Effector memory CD8-positive, alpha-beta T cell (primary cell): Measurements from ENCODE around the gene ATP6V1F.
A peak's percentile ranks its signal among the peaks of the same experiment; 100 is the strongest.

ENCODE experiments used
- ATAC-seq: fragments of 150-1000 bp; cut with Tn5 transposase; replicated peaks from 2 replicates; pipeline ENCODE4 v1.10.0; 2021; ENCODE audit warnings: mild to moderate bottlenecking, moderate library complexity
- DNase-seq, 3 experiments: peaks; one replicate each; pipeline ENCODE4 v3.0.0; 2021
- H3K27ac Mint-ChIP-seq, 2 donors: one replicate each; pipeline ENCODE4 v1.8.0; 2022; ENCODE audit warnings: mild to moderate bottlenecking in 2 of 2, mixed read lengths in 2 of 2, moderate library complexity in 2 of 2
- H3K27me3 Mint-ChIP-seq, 2 donors: one replicate each; pipeline ENCODE4 v1.8.0; 2022; ENCODE audit warnings: mixed read lengths in 2 of 2
- H3K36me3 Mint-ChIP-seq: one replicate; pipeline ENCODE4 v1.8.0; 2022; ENCODE audit warnings: mild to moderate bottlenecking, moderate library complexity, mixed read lengths; ENCODE audit not compliant: insufficient read depth
- H3K4me1 Mint-ChIP-seq, 2 donors: one replicate each; pipeline ENCODE4 v1.8.0; 2022; ENCODE audit warnings: low read depth in 2 of 2, mixed read lengths in 2 of 2
- H3K4me3 Mint-ChIP-seq, 2 donors: one replicate each; pipeline ENCODE4 v1.8.0; 2022; ENCODE audit warnings: mild to moderate bottlenecking in 2 of 2, mixed read lengths in 2 of 2, moderate library complexity in 2 of 2
- H3K9me3 Mint-ChIP-seq, 2 donors: one replicate each; pipeline ENCODE4 v1.8.0; 2022; ENCODE audit warnings: mixed read lengths in 2 of 2

Gene ATP6V1F

GRCh38 chr7:128831178-128831993, 31.3 kb upstream of the ATP6V1F start:
- H3K27ac Mint-ChIP-seq: peak overlapping the region in 1 of 2 donors; percentile 59
- H3K27me3 Mint-ChIP-seq: peaks cover 47 to 79% of the 10 kb centered on the region in 2 donors
- peak overlapping the region; percentile 78 to 83 for H3K4me3 Mint-ChIP-seq
- H3K4me1 Mint-ChIP-seq: peaks cover 5 to 13% of the 10 kb centered on the region in 2 donors
- ATAC-seq: peak; percentile 20
- DNase-seq: no peak
- no peaks in the 10 kb centered on the region for H3K9me3 Mint-ChIP-seq
- H3K36me3 Mint-ChIP-seq: peaks cover 2% of the 10 kb centered on the region

DNA sequence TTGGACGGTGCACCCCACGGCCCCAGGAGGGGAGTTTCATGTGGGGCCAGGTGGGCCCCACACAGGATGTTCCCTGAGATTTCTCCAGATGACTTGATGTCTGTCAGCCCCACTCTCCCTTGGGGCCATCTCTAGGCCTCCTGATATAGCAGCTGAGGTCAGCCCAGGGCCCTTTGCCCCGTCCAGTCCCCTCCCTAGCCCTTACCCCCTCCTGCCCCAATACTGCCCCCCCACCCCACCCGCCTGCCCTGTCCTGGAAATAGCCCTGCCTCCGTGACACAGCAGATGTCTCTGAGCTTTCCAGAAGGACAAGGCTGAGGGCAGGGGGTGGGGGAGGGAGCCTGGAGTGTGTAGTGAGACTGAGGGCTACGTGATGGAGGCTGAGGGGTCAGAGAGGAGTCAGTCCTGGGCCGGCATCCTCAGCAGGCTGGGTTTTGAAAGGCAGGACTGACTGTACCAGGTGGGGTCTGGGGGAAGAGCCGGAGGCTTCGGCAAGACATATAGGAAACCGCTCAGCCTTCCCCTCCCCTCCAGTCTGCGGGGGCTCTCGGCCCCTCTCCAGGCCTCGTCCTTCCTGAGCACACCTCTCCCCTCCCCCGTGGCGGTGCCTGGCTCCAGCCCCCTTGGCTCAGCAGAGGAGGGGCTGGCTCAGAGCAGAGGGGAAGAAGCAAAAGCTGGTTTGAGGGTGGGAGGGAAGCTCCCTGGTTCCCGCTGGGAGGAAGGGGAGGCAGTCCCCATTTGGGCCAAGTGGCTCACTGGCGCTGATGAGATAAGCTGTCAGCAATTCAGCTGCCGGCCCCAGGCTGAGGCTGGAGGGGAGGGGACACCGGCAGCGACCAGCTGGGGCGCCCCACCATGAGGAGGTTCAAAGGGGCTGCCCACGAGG, 30.4 kb upstream of the ATP6V1F start:
- peaks cover 5 to 13% of the 10 kb centered on the region in 2 donors for H3K4me1 Mint-ChIP-seq
- peak overlapping the region in 1 of 2 donors; percentile 31 for H3K4me3 Mint-ChIP-seq

DNA sequence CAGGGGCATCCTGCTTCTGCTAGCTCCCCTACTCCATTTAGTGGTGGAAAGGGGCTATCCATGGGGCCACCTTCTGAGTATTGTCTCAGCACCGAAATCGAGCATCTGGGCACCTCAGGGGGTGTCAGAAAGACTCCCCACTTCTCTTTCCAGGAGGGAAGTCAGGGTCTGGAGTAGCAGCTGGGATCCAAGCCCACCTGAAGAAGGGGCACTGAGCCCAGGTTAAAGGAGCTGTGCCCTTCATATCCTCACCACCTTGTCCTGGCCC, 29.8 kb upstream of the ATP6V1F start:
- H3K36me3 Mint-ChIP-seq: peaks cover 2% of the 10 kb centered on the region
- no peaks in the 10 kb centered on the region for H3K9me3 Mint-ChIP-seq
- no peak for DNase-seq
- no peak for ATAC-seq
- H3K27ac Mint-ChIP-seq: no peak overlapping the region
- peaks cover 5 to 13% of the 10 kb centered on the region in 2 donors for H3K4me1 Mint-ChIP-seq
- no peak overlapping the region for H3K4me3 Mint-ChIP-seq
- H3K27me3 Mint-ChIP-seq: peaks cover 35 to 71% of the 10 kb centered on the region in 2 donors

More for the DNA sequence above, 30.4 kb upstream of the ATP6V1F start:
- H3K27me3 Mint-ChIP-seq: peaks cover 40 to 76% of the 10 kb centered on the region in 2 donors
- peaks cover 2% of the 10 kb centered on the region for H3K36me3 Mint-ChIP-seq
- no peaks in the 10 kb centered on the region for H3K9me3 Mint-ChIP-seq
- no peak overlapping the region for H3K27ac Mint-ChIP-seq
- no peak for ATAC-seq
- DNase-seq: no peak

GRCh38 chr7:128833148-128833945, 29.3 kb upstream of the ATP6V1F start:
- DNase-seq (no peak), ATAC-seq (no peak)
- no peak overlapping the region for H3K4me3 Mint-ChIP-seq
- H3K36me3 Mint-ChIP-seq: peaks cover 2% of the 10 kb centered on the region
- peaks cover 5 to 13% of the 10 kb centered on the region in 2 donors for H3K4me1 Mint-ChIP-seq
- H3K27ac Mint-ChIP-seq: no peak overlapping the region
- peaks cover 29 to 65% of the 10 kb centered on the region in 2 donors for H3K27me3 Mint-ChIP-seq
- no peaks in the 10 kb centered on the region for H3K9me3 Mint-ChIP-seq

DNA sequence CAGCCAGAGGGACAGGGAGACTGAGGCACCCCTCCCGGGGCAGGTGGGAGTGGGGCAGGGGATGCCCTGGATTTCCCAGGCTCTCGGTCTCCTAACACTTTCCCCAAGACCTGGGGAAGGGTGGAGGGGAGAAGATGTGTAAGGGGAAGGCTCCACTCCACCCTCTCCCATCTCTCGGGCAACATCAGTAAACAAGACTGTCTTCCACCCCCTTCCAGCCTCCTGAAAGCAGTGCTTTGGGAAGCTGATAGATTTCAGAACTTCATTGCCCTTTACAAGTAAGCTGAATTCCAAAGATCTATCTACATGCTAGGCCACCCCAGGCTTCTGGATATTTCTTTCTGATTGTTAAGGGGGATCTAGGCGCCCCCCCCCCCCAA, 28.7 kb upstream of the ATP6V1F start:
- ATAC-seq (no peak), DNase-seq (no peak)
- no peak overlapping the region for H3K4me3 Mint-ChIP-seq
- peaks cover 25 to 59% of the 10 kb centered on the region in 2 donors for H3K27me3 Mint-ChIP-seq
- no peak overlapping the region for H3K27ac Mint-ChIP-seq
- H3K36me3 Mint-ChIP-seq: peaks cover under 1% of the 10 kb centered on the region
- H3K9me3 Mint-ChIP-seq: no peaks in the 10 kb centered on the region
- H3K4me1 Mint-ChIP-seq: peaks cover 5 to 13% of the 10 kb centered on the region in 2 donors

DNA sequence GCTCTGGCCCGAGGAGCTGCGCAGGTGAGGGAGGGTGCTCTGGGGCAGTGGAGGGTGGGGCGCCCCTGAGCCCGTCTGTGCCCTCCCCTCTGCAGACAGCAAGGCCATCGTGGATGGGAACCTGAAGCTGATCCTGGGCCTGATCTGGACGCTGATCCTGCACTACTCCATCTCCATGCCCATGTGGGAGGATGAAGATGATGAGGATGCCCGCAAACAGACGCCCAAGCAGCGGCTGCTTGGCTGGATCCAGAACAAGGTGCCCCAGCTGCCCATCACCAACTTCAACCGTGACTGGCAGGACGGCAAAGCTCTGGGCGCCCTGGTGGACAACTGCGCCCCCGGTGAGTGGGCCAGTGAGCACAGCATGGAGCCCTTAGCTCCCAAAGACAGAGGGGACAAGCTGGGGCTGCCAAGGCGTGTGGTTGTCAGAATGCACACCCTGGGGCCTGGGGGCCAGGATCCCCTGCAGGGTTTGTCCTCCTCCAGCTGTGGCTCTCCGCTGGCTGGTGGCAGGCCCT, 27.4 kb upstream of the ATP6V1F start:
- Mint-ChIP-seq H3K36me3 (no peaks in the 10 kb centered on the region), H3K9me3 (no peaks in the 10 kb centered on the region), H3K27me3 (peaks cover 15 to 49% of the 10 kb centered on the region in 2 donors), H3K4me3 (no peak overlapping the region), H3K4me1 (peaks cover 5 to 8% of the 10 kb centered on the region in 2 donors), H3K27ac (no peak overlapping the region)
- ATAC-seq: no peak
- no peak for DNase-seq

- ATAC-seq: no peak
- Mint-ChIP-seq H3K9me3 (no peaks in the 10 kb centered on the region), H3K4me1 (peaks cover 0 to 3% of the 10 kb centered on the region in 2 donors), H3K27me3 (peaks cover 10 to 47% of the 10 kb centered on the region in 2 donors), H3K27ac (peak overlapping the region in 1 of 2 donors; percentile 5), H3K36me3 (no peaks in the 10 kb centered on the region), H3K4me3 (no peak overlapping the region)
- no peak for DNase-seq
Measured at GRCh38 chr7:128835790-128836641, 26.6 kb upstream of the ATP6V1F start.

DNA sequence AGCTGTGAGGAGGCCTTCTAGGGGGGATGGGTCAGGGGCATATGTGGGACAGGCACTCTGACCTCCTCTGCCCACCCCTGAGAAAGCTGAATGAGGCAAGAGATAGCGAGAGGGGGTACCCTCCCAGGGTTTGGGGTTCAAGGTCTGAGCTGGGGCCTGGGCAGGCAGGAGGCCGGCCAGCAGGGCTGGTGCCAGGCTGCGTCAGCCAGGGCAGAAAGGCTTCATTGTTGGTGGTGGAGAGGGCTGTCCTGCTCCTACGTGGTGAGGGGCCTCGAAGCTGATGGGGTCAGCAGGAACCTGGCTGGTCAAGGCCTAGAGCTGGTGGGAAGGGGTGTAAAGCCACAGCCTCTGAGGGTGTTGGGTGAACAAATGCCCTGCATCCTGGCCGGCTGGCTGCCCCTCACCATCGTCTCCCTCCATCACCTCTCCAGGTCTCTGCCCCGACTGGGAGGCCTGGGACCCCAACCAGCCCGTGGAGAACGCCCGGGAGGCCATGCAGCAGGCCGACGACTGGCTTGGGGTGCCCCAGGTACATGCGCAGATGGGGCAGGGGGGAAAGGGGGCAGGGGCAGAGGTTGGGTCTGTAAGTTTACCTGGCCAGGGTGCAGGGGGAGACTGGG, 25.8 kb upstream of the ATP6V1F start:
- H3K27ac Mint-ChIP-seq: peak overlapping the region in 1 of 2 donors; percentile 5
- ATAC-seq (no peak), DNase-seq (no peak)
- H3K27me3 Mint-ChIP-seq: peaks cover 7 to 39% of the 10 kb centered on the region in 2 donors
- no peaks in the 10 kb centered on the region for H3K36me3 Mint-ChIP-seq
- H3K4me3 Mint-ChIP-seq: no peak overlapping the region
- H3K9me3 Mint-ChIP-seq: no peaks in the 10 kb centered on the region
- H3K4me1 Mint-ChIP-seq: no peaks in the 10 kb centered on the region

DNA sequence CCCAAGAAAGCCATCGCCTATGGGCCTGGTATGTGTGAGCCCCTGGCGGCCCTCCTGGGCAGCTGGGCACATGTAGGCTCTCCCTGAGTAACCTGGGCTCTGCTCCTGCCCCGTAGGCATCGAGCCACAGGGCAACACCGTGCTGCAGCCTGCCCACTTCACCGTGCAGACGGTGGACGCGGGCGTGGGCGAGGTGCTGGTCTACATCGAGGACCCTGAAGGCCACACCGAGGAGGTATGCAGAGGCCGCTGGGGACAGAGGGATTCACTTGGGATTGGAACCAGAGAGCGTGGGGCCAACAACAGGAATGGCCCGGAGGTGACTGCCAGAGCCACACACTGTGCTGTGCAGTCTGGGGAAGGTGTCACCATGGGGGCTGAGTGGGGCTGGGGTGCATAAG, 25.1 kb upstream of the ATP6V1F start:
- H3K36me3 Mint-ChIP-seq: no peaks in the 10 kb centered on the region
- no peaks in the 10 kb centered on the region for H3K9me3 Mint-ChIP-seq
- no peak overlapping the region for H3K27ac Mint-ChIP-seq
- peaks cover 0 to 32% of the 10 kb centered on the region in 2 donors for H3K27me3 Mint-ChIP-seq
- DNase-seq: no peak
- H3K4me1 Mint-ChIP-seq: peaks cover 0 to 1% of the 10 kb centered on the region in 2 donors
- no peak overlapping the region for H3K4me3 Mint-ChIP-seq
- no peak for ATAC-seq

DNA sequence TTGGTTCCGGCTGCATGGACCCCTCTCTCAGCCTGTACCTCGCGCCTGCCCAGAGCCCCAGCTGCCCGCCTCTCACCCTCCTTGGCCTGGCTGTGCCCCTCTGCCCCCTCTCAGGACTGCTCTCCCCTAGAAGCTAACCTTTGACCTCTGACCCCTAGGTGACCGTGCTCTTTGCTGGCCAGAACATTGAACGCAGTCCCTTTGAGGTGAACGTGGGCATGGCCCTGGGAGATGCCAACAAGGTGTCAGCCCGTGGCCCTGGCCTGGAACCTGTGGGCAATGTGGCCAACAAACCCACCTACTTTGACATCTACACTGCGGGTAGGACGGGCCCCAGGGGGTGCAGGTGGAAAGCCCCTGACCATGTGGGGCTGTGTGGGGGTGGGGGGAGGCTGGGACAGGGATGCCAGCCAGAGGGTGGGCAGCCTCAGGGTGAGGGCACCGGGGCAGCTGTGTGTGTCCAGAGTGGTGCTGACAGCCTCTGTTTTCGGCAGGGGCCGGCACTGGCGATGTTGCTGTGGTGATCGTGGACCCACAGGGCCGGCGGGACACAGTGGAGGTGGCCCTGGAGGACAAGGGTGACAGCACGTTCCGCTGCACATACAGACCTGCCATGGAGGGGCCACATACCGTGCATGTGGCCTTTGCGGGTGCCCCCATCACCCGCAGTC, 24.4 kb upstream of the ATP6V1F start:
- Mint-ChIP-seq H3K36me3 (no peaks in the 10 kb centered on the region), H3K27ac (no peak overlapping the region), H3K4me1 (peaks cover 0 to 1% of the 10 kb centered on the region in 2 donors), H3K27me3 (peaks cover 0 to 24% of the 10 kb centered on the region in 2 donors), H3K4me3 (no peak overlapping the region), H3K9me3 (no peaks in the 10 kb centered on the region)
- ATAC-seq (no peak), DNase-seq (no peak)

DNA sequence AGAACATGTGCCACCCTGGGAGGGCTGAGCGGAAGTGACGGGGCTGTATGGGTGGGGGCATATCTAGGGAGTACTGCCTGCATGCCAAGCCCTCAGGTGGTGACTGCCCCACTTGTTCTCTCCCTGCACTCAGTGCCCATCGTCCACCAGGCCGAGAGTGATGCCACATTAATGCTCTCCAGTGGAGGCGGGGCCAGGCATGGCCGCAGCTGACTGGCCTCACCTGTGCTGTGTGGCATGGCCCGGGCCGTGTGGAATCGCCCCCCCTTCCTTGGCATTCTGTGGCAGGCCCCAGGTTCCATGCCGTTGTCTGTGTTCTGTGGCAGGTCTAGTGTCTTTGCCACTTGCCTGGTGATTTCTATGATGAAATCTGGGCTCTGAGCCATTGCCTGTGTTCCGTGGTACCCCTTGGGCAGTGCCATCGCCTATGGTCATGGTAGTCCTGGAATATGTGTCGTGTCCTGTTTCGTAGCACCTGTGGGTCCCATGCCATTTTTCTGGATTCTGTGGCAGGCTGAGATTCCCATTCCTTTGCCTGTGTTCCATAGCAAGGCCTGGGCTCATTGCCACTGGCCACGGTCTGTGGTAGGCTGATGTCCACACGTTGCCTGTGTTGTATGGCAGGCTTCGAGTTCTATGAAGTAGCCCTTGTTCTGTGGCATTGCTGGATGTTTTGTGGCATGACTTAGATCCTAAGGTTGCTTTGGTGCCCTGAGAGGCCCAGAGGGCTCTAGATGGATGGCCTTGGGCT, 23.5 kb upstream of the ATP6V1F start:
- DNase-seq (no peak), ATAC-seq (no peak)
- no peak overlapping the region for H3K27ac Mint-ChIP-seq
- no peaks in the 10 kb centered on the region for H3K9me3 Mint-ChIP-seq
- no peak overlapping the region for H3K4me3 Mint-ChIP-seq
- H3K4me1 Mint-ChIP-seq: peaks cover 0 to 1% of the 10 kb centered on the region in 2 donors
- H3K36me3 Mint-ChIP-seq: no peaks in the 10 kb centered on the region
- H3K27me3 Mint-ChIP-seq: peaks cover 0 to 17% of the 10 kb centered on the region in 2 donors
